Ovary (tissue), 9 donors: Measurements from ENCODE around the gene RGS19. TPM values are rescaled to one million over a fixed set of nuclear protein-coding genes. Genes with fewer than 3 reads are reported as not detected.
A peak's percentile ranks its signal among the peaks of the same experiment; 100 is the strongest.

Experiments
- DNase-seq, 5 donors: peaks; one replicate each; pipeline ENCODE4 v3.0.0-alpha.2; 2019 to 2020
- H3K27ac ChIP-seq, 2 donors: fragments of 200-600 bp; one replicate each; pipeline versions ENCODE4 v1.5.1 to v1.8.0; 2019 to 2022
- H3K27me3 ChIP-seq: fragments of 200-600 bp; one replicate; pipeline ENCODE4 v1.8.0; 2022
- H3K36me3 ChIP-seq: fragments of 200-600 bp; sonication (generic); one replicate; pipeline ENCODE4 v1.5.1; 2019
- H3K4me1 ChIP-seq: one replicate; pipeline ENCODE4 v1.8.1; 2013; ENCODE audit warnings: mild to moderate bottlenecking, moderate library complexity; ENCODE audit not compliant: insufficient read depth
- H3K4me3 ChIP-seq: fragments of 200-600 bp; sonication (generic); one replicate; pipeline ENCODE4 v1.5.1; 2017
- H3K9me3 ChIP-seq, 2 donors: fragments of 200-600 bp in 1 of 2; sonication (generic) in 1 of 2; one replicate each; pipeline versions ENCODE4 v1.5.1 to v1.8.1; 2013 to 2019; ENCODE audit warnings: mild to moderate bottlenecking in 1 of 2, moderate library complexity in 1 of 2
- EP300 ChIP-seq: sonication (generic); formaldehyde crosslinking; IDR thresholded peaks from one replicate; pipeline ENCODE4 v1.6.1; 2017; ENCODE audit warnings: antibody characterized with exemption
- POLR2A ChIP-seq: fragments of 450-650 bp; IDR thresholded peaks from one replicate; pipeline ENCODE4 v1.6.1; 2017; ENCODE audit warnings: antibody characterized with exemption, mild to moderate bottlenecking, moderate library complexity
- WGBS, 3 donors: extraction: QIAGEN DNeasy Blood & Tissue Kit in 1 of 3; methylation state at CpG; one replicate each; pipeline versions ENCODE4 v1.1.5 to v1.1.7; 2013 to 2017; 5-methylcytosine and 5-hydroxymethylcytosine counted together
- intact Hi-C, 4 donors: fragments of 100-400 bp; cut with DNase I; formaldehyde crosslinking; loops; one replicate each; pipeline versions ENCODE4 v1.11.0 to v1.15.1; 2022 to 2023
- polyA plus RNA-seq, 2 donors: library from polyadenylated mRNA; stranded (reverse); fragments of 200-250 nt in 1 of 2; fragments of 350-450 nt in 1 of 2; fragmentation: Illumina TruSeq in 1 of 2; extraction: RNeasy Lipid Tissue Mini Kit (QIAGEN cat#74804) in 1 of 2; gene quantifications; one replicate each; pipeline ENCODE4 v1.2.3, GENCODE V29; 2013 to 2014
- total RNA-seq, 7 donors: library from RNA; depleted of rRNA in 2 of 7; stranded (reverse); fragments of >200 nt in 2 of 7; fragmentation: NEBNext Ultra II Directional in 3 of 7; extraction: Animal tissue kit (Norgen Biotek cat#: 25700) in 3 of 7; gene quantifications; one replicate each; pipeline versions ENCODE4 v1.1.0 to v1.2.4, GENCODE V29; 2016 to 2023
- TF ChIP-seq, protein P1 (sequence below), 3 donors: fragments of 450-650 bp in 2 of 3; fragments of 200-600 bp in 1 of 3; IDR thresholded peaks; one replicate each; pipeline versions ENCODE4 v1.5.1 to v1.8.0; 2016 to 2022; ENCODE audit warnings: antibody characterized with exemption in 3 of 3, mild to moderate bottlenecking in 1 of 3
- donor health status: DM: no; HTN: no; CAD: no; lungs with moderate emphysema.
- donor health status: DM: no; HTN: no; CAD: no.
- donor health status: Bipolar disorder and iron deficiency.
- donor health status: DM: yes; HTN: yes; CAD: no.
- donor health status: DM: no; HTN: no; CAD: no.
- donor health status: DM: yes; HTN: yes; CAD: no.

RGS19 gene
- total and polyA plus RNA-seq, 9 donors, result 2.1 to 7.6 (median 4.5) TPM

DNA sequence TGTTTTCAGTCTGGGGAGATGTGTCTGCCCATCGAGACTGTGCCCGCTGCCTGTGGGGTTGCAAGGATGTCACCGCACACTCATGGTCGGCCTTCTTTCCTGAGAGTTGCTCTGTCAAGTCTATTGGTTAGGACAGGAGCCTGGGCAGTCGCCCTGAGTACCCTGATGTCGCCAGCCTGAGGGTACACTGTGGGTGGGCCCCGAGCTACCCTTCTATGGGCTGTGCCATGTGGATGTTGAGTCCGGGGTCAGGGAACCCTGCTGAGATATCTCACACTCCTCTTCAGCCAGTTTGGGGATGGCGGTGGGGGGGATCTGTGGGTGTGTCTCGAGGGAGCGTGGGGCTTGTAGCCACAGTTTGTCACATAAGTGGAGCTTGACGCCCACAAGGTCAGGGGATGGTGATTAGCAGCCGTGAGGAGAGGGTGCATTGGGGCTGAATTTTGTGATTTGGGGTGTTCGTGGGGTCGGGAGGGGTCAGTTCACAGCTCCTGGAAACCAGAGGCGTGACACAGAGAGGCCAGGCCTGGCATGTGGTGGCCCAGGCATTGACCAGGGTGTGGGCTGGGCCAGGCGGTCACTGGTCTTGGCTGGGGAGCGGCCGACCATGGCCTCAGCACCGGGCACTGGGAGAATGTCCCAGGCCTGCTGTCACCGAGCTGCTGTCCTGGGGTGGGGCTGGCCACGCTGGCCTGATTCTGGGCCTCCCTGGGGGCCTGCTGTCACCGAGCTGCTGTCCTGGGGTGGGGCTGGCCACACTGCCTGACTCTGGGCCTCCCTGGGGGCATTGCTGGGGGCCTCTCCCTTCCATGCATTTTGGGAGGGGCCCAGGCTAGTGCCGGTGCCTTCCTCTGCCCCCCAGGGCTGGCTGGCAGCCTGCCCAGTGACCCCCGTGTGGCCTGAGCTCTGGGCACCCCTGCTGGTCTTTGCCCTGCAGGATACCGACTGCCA lies 29.7 kb upstream of the RGS19 start:
- no peaks in the 10 kb centered on the region for H3K9me3 ChIP-seq
- no peaks in the 10 kb centered on the region for H3K36me3 ChIP-seq
- 77 to 82% (median 78%) methylated on average over 24 to 26 of the region's 26 CpGs for WGBS, 3 donors
- intact Hi-C loops, result no loop called here
- H3K27me3 ChIP-seq, result no peaks in the 10 kb centered on the region
- peak in 3 of 5 donors; percentile 7 to 29 (median 11) for DNase-seq
- H3K27ac ChIP-seq, result no peak overlapping the region
- no peaks in the 10 kb centered on the region for H3K4me1 ChIP-seq
- TF ChIP-seq EP300 (no peak), POLR2A (no peak)
- TF ChIP-seq, protein P1, sequence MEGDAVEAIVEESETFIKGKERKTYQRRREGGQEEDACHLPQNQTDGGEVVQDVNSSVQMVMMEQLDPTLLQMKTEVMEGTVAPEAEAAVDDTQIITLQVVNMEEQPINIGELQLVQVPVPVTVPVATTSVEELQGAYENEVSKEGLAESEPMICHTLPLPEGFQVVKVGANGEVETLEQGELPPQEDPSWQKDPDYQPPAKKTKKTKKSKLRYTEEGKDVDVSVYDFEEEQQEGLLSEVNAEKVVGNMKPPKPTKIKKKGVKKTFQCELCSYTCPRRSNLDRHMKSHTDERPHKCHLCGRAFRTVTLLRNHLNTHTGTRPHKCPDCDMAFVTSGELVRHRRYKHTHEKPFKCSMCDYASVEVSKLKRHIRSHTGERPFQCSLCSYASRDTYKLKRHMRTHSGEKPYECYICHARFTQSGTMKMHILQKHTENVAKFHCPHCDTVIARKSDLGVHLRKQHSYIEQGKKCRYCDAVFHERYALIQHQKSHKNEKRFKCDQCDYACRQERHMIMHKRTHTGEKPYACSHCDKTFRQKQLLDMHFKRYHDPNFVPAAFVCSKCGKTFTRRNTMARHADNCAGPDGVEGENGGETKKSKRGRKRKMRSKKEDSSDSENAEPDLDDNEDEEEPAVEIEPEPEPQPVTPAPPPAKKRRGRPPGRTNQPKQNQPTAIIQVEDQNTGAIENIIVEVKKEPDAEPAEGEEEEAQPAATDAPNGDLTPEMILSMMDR (IDR thresholded peaks at IDR 0.05), result no peak
- no peak overlapping the region for H3K4me3 ChIP-seq

- H3K36me3 ChIP-seq, result no peaks in the 10 kb centered on the region
- intact Hi-C loops, result no loop called here
- H3K27ac ChIP-seq, result no peak overlapping the region
- no peak for DNase-seq
- WGBS, 3 donors, result 60 to 72% (median 63%) methylated on average over 17 to 19 of the region's 19 CpGs
- H3K27me3 ChIP-seq, result no peaks in the 10 kb centered on the region
- TF ChIP-seq POLR2A, result no peak
- no peak for TF ChIP-seq EP300
- TF ChIP-seq, protein P1 (IDR thresholded peaks at IDR 0.05), result no peak
- H3K4me3 ChIP-seq, result no peak overlapping the region
- H3K9me3 ChIP-seq, result no peaks in the 10 kb centered on the region
- H3K4me1 ChIP-seq, result no peaks in the 10 kb centered on the region
These were observed 28.6 kb upstream of the RGS19 start for GRCh38 chr20:64107736-64108457.

- peak in 2 of 5 donors; percentile 10 to 15 for DNase-seq
- no peaks in the 10 kb centered on the region for H3K9me3 ChIP-seq
- H3K27ac ChIP-seq, result no peak within 1 kb of the TSS
- TF ChIP-seq EP300 (no peak), POLR2A (no peak)
- TF ChIP-seq, protein P1 (IDR thresholded peaks at IDR 0.05), result no peak
- intact Hi-C loops, result no loop called here
- H3K4me1 ChIP-seq, result no peaks in the 10 kb centered on the region
- 40 to 47% (median 40%) methylated on average over 19 to 22 of the region's 22 CpGs for WGBS, 3 donors
- H3K4me3 ChIP-seq, result no peak within 1 kb of the TSS
- H3K36me3 ChIP-seq, result no peaks in the 10 kb centered on the region
- no peaks in the 10 kb centered on the region for H3K27me3 ChIP-seq
These were observed 27.8 kb upstream of the RGS19 start, which contains the start of gene NPBWR2 for GRCh38 chr20:64106981-64107735. TSS of gene NPBWR2 (minus strand) at chr20:64107565. CDS start at chr20:64106831, 734 bp downstream.

DNA sequence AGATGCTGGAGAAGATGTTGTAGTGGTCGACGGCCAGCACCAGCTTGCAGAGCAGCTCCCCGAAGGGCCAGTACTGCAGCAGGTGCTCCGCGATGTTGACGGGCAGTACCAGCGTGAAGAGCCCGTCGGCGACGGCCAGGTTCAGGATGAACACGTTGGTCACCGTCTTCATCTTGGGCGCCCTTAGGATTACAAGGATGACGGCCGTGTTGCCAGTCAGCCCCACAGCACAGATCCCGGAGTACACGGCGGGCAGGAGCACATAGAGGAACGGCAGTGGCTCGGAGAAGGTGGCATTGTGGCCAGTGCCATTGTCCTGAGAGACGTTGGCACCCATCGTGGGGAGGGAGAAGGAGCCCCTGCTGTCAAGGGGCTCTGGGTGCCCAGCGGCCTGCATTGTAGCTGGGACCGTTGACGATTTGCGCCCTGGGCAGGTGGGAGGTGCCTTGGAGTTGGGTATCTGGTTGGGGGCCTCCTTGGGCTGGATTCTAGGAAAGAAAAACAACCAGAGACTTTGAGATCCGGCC lies 27.2 kb upstream of the RGS19 start:
- Histone ChIP-seq H3K27me3 (no peaks in the 10 kb centered on the region), H3K9me3 (no peaks in the 10 kb centered on the region), H3K36me3 (no peaks in the 10 kb centered on the region), H3K4me1 (no peaks in the 10 kb centered on the region), H3K27ac (no peak overlapping the region), H3K4me3 (no peak overlapping the region)
- 82 to 85% (median 83%) methylated on average over 28 of the region's 28 CpGs for WGBS, 3 donors
- DNase-seq, result peak in 1 of 5 donors; percentile 28
- intact Hi-C loops, result no loop called here
- no peak for TF ChIP-seq EP300
- no peak for TF ChIP-seq POLR2A
- TF ChIP-seq, protein P1 (IDR thresholded peaks at IDR 0.05), result no peak
